ENCODE data around the gene CCND1.

Gene CCND1

GRCh38 chr11:69634069-69634468, 6.9 kb upstream of the CCND1 start:
- H2AK5ac ChIP-seq (ENCODE audit: low read length), result no peak overlapping the region
- peaks cover 17 to 25% of the 10 kb centered on the region in 2 experiments for H3K4me1 ChIP-seq (ENCODE audit: control insufficient read depth in 1 of 2, insufficient read depth in 2 of 2, low read length in 2 of 2)
- H3K9ac ChIP-seq (ENCODE audit: low read length), result no peak overlapping the region
- WGBS (ENCODE audit: extremely low coverage, insufficient coverage, insufficient read length), result no CpG with 5 or more reads among the region's 6 CpGs
- H2BK5ac ChIP-seq (ENCODE audit: low read depth, low read length, poor library complexity), result no peak overlapping the region
- H3K4me2 ChIP-seq (ENCODE audit: low read length), result no peak overlapping the region
- H3K36me3 ChIP-seq (ENCODE audit: control insufficient read depth in 1 of 2, insufficient read depth in 2 of 2, low read length in 2 of 2), result no peaks in the 10 kb centered on the region
- no peak for DNase-seq
- H3K18ac ChIP-seq (ENCODE audit: low read length), result no peak overlapping the region
- H3K79me1 ChIP-seq (ENCODE audit: low read length), result peaks cover 24% of the 10 kb centered on the region
- peaks cover 1% of the 10 kb centered on the region for H3K9me3 ChIP-seq (ENCODE audit: insufficient read depth, low read depth, low read length)
- no peak overlapping the region for H3K4me3 ChIP-seq (ENCODE audit: low read depth, low read length)
- peaks cover 2% of the 10 kb centered on the region for H3K79me2 ChIP-seq (ENCODE audit: control insufficient read depth, insufficient read depth, low read length, poor library complexity)
- H3K27ac ChIP-seq (ENCODE audit: low read depth, low read length), result no peak overlapping the region
- no peak overlapping the region for H4K8ac ChIP-seq (ENCODE audit: low read depth, low read length)
- no peak overlapping the region for H2BK120ac ChIP-seq (ENCODE audit: insufficient read depth, low read length, poor library complexity)
- H3K4ac ChIP-seq (ENCODE audit: low read depth, low read length), result no peak overlapping the region
- H3K27me3 ChIP-seq (ENCODE audit: insufficient read depth, low read length), result no peaks in the 10 kb centered on the region
- no peak overlapping the region for H3K23ac ChIP-seq (ENCODE audit: low read length)
- no peak overlapping the region for H4K12ac ChIP-seq (ENCODE audit: low read depth, low read length)
- no peak overlapping the region for H4K91ac ChIP-seq (ENCODE audit: low read depth, low read length)
- H2BK12ac ChIP-seq (ENCODE audit: low read length), result no peak overlapping the region
- no peak overlapping the region for H3K14ac ChIP-seq (ENCODE audit: low read length)
- H2AFZ ChIP-seq (ENCODE audit: insufficient read depth, low read length, poor library complexity), result no peak overlapping the region

- Histone ChIP-seq H3K27ac (ENCODE audit: low read depth, low read length) (no peak overlapping the region), H3K79me2 (ENCODE audit: control insufficient read depth, insufficient read depth, low read length, poor library complexity) (peaks cover 2% of the 10 kb centered on the region), H3K36me3 (ENCODE audit: control insufficient read depth in 1 of 2, insufficient read depth in 2 of 2, low read length in 2 of 2) (no peaks in the 10 kb centered on the region), H3K18ac (ENCODE audit: low read length) (no peak overlapping the region), H3K9ac (ENCODE audit: low read length) (no peak overlapping the region), H3K4me3 (ENCODE audit: low read depth, low read length) (no peak overlapping the region), H3K9me3 (ENCODE audit: insufficient read depth, low read depth, low read length) (peaks cover 1% of the 10 kb centered on the region), H3K23ac (ENCODE audit: low read length) (no peak overlapping the region), H3K4ac (ENCODE audit: low read depth, low read length) (no peak overlapping the region), H2AFZ (ENCODE audit: insufficient read depth, low read length, poor library complexity) (no peak overlapping the region), H4K12ac (ENCODE audit: low read depth, low read length) (no peak overlapping the region), H2BK120ac (ENCODE audit: insufficient read depth, low read length, poor library complexity) (no peak overlapping the region), H3K14ac (ENCODE audit: low read length) (no peak overlapping the region), H2BK5ac (ENCODE audit: low read depth, low read length, poor library complexity) (no peak overlapping the region), H2BK12ac (ENCODE audit: low read length) (no peak overlapping the region), H4K8ac (ENCODE audit: low read depth, low read length) (no peak overlapping the region), H3K4me1 (ENCODE audit: control insufficient read depth in 1 of 2, insufficient read depth in 2 of 2, low read length in 2 of 2) (peaks cover 17 to 25% of the 10 kb centered on the region in 2 experiments), H4K91ac (ENCODE audit: low read depth, low read length) (no peak overlapping the region), H3K4me2 (ENCODE audit: low read length) (no peak overlapping the region), H3K27me3 (ENCODE audit: insufficient read depth, low read length) (no peaks in the 10 kb centered on the region), H3K79me1 (ENCODE audit: low read length) (peaks cover 25% of the 10 kb centered on the region), H2AK5ac (ENCODE audit: low read length) (no peak overlapping the region)
- no peak for DNase-seq
- no CpG with 5 or more reads among the region's 7 CpGs for WGBS (ENCODE audit: extremely low coverage, insufficient coverage, insufficient read length)
Observed at GRCh38 chr11:69634590-69634989, 6.4 kb upstream of the CCND1 start.

- no peak overlapping the region for H4K8ac ChIP-seq (ENCODE audit: low read depth, low read length)
- H3K18ac ChIP-seq (ENCODE audit: low read length), result no peak overlapping the region
Observed at GRCh38 chr11:69635195-69635594, 5.8 kb upstream of the CCND1 start.

GRCh38 chr11:69635804-69636511, 5.0 kb upstream of the CCND1 start:
- DNase-seq, result peak in 1 of 2 donors; percentile 97
- peaks cover 22 to 32% of the 10 kb centered on the region in 2 experiments for H3K4me1 ChIP-seq (ENCODE audit: control insufficient read depth in 1 of 2, insufficient read depth in 2 of 2, low read length in 2 of 2)
- H3K9ac ChIP-seq (ENCODE audit: low read length), result no peak overlapping the region
- H3K23ac ChIP-seq (ENCODE audit: low read length), result no peak overlapping the region
- no peak overlapping the region for H3K14ac ChIP-seq (ENCODE audit: low read length)
- WGBS (ENCODE audit: extremely low coverage, insufficient coverage, insufficient read length), result no CpG with 5 or more reads among the region's 17 CpGs
- no peak overlapping the region for H4K12ac ChIP-seq (ENCODE audit: low read depth, low read length)
- H3K79me2 ChIP-seq (ENCODE audit: control insufficient read depth, insufficient read depth, low read length, poor library complexity), result peaks cover 2% of the 10 kb centered on the region
- no peaks in the 10 kb centered on the region for H3K36me3 ChIP-seq (ENCODE audit: control insufficient read depth in 1 of 2, insufficient read depth in 2 of 2, low read length in 2 of 2)
- H2AK5ac ChIP-seq (ENCODE audit: low read length), result peak overlapping the region; percentile 9
- H3K4ac ChIP-seq (ENCODE audit: low read depth, low read length), result no peak overlapping the region
- H3K4me3 ChIP-seq (ENCODE audit: low read depth, low read length), result no peak overlapping the region
- H3K79me1 ChIP-seq (ENCODE audit: low read length), result peaks cover 30% of the 10 kb centered on the region
- H4K91ac ChIP-seq (ENCODE audit: low read depth, low read length), result peak overlapping the region; percentile 25
- H3K27me3 ChIP-seq (ENCODE audit: insufficient read depth, low read length), result peaks cover 8% of the 10 kb centered on the region
- H3K9me3 ChIP-seq (ENCODE audit: insufficient read depth, low read depth, low read length), result peaks cover 1% of the 10 kb centered on the region
- H2BK120ac ChIP-seq (ENCODE audit: insufficient read depth, low read length, poor library complexity), result no peak overlapping the region
- peak overlapping the region; percentile 5 for H2BK12ac ChIP-seq (ENCODE audit: low read length)
- H3K27ac ChIP-seq (ENCODE audit: low read depth, low read length), result peak overlapping the region; percentile 24
- H3K4me2 ChIP-seq (ENCODE audit: low read length), result peak overlapping the region; percentile 82
- no peak overlapping the region for H4K8ac ChIP-seq (ENCODE audit: low read depth, low read length)
- peak overlapping the region; percentile 27 for H3K18ac ChIP-seq (ENCODE audit: low read length)
- H2BK5ac ChIP-seq (ENCODE audit: low read depth, low read length, poor library complexity), result no peak overlapping the region
- peak overlapping the region; percentile 32 for H2AFZ ChIP-seq (ENCODE audit: insufficient read depth, low read length, poor library complexity)

More at GRCh38 chr11:69635195-69635594, 5.8 kb upstream of the CCND1 start:
- no peak overlapping the region for H3K27ac ChIP-seq (ENCODE audit: low read depth, low read length)
- DNase-seq, result no peak
- H3K23ac ChIP-seq (ENCODE audit: low read length), result no peak overlapping the region
- H4K91ac ChIP-seq (ENCODE audit: low read depth, low read length), result no peak overlapping the region
- H3K9ac ChIP-seq (ENCODE audit: low read length), result no peak overlapping the region
- peaks cover 2% of the 10 kb centered on the region for H3K27me3 ChIP-seq (ENCODE audit: insufficient read depth, low read length)
- H4K12ac ChIP-seq (ENCODE audit: low read depth, low read length), result no peak overlapping the region
- no peak overlapping the region for H3K4ac ChIP-seq (ENCODE audit: low read depth, low read length)
- H3K9me3 ChIP-seq (ENCODE audit: insufficient read depth, low read depth, low read length), result peaks cover 1% of the 10 kb centered on the region
- peaks cover 25% of the 10 kb centered on the region for H3K79me1 ChIP-seq (ENCODE audit: low read length)
- no peak overlapping the region for H2AFZ ChIP-seq (ENCODE audit: insufficient read depth, low read length, poor library complexity)
- no peak overlapping the region for H3K14ac ChIP-seq (ENCODE audit: low read length)
- no CpG with 5 or more reads among the region's 6 CpGs for WGBS (ENCODE audit: extremely low coverage, insufficient coverage, insufficient read length)
- no peaks in the 10 kb centered on the region for H3K36me3 ChIP-seq (ENCODE audit: control insufficient read depth in 1 of 2, insufficient read depth in 2 of 2, low read length in 2 of 2)
- no peak overlapping the region for H2BK120ac ChIP-seq (ENCODE audit: insufficient read depth, low read length, poor library complexity)
- no peak overlapping the region for H2BK12ac ChIP-seq (ENCODE audit: low read length)
- no peak overlapping the region for H3K4me3 ChIP-seq (ENCODE audit: low read depth, low read length)
- peaks cover 2% of the 10 kb centered on the region for H3K79me2 ChIP-seq (ENCODE audit: control insufficient read depth, insufficient read depth, low read length, poor library complexity)
- H3K4me1 ChIP-seq (ENCODE audit: control insufficient read depth in 1 of 2, insufficient read depth in 2 of 2, low read length in 2 of 2), result peaks cover 17 to 27% of the 10 kb centered on the region in 2 experiments
- no peak overlapping the region for H3K4me2 ChIP-seq (ENCODE audit: low read length)
- no peak overlapping the region for H2AK5ac ChIP-seq (ENCODE audit: low read length)
- H2BK5ac ChIP-seq (ENCODE audit: low read depth, low read length, poor library complexity), result no peak overlapping the region
